Stimulated activated CD4-positive, alpha-beta T cell treated with anti-CD3 and anti-CD28 coated beads, Interleukin-1b, Interleukin-23, amount 100 ng/mL, for 48 hours (primary cell): ENCODE measurements around the gene FOXE1.

Experiments used
- DNase-seq: peaks from one replicate; pipeline ENCODE4 v3.0.0-alpha.2; 2020

FOXE1 gene

DNA sequence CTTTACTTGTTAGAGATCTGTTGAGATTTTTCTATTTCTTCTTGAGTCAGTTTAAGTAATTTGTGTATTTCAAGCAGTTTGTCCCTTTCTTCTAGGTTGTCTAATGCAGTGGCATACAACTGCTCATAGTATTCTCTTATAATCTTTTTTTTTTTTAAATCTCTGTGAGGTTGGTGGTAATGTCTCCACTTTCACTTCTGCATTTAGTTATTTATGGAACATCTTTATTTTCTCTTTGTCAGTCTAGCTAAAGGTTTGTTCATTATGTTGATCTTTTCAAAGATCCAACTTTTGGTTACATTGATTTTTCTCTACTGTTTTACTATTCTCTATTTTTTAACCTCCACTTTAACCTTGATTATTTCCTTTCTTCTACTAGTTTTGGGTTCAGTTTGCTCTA, 13.8 kb downstream of the FOXE1 start:
- DNase-seq, result no peak

DNA sequence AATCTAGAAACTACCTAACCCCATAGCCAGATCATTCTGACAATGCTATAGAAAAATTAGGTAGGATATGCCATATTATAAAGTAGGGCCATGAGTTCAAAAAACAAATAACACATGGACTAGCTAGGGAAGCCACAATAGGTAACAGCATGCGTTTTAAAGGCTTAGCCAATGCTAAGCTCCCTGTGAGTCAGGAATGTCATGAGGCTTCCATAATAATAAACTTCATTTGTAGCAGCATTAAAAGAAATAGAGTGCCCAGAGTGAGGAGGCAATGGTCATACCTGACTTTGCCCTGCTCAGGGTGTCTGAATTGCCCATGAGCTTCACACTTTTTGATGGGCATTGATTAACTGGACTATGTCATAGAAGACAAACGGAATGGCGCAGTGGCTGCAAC, 15.8 kb downstream of the FOXE1 start:
- no peak for DNase-seq

DNA sequence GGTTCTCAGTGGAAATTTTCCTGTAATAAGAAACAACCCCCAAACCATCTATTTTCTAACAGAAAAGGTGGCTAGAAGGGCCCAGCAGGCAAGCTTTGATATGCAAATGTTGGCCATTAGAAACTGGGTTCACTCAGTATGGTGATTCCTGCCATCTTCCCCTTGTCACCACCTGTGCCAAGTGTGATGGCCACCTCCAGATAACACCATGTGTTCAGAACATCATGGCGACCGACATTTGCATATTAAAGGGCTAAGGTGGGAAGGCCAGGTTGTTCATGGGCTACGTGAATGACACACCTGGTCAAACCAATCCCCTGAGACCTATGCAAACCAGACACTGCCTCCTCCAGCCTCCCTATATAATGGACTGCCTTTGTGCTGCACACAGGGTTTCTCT, 20.4 kb downstream of the FOXE1 start:
- no peak for DNase-seq

DNA sequence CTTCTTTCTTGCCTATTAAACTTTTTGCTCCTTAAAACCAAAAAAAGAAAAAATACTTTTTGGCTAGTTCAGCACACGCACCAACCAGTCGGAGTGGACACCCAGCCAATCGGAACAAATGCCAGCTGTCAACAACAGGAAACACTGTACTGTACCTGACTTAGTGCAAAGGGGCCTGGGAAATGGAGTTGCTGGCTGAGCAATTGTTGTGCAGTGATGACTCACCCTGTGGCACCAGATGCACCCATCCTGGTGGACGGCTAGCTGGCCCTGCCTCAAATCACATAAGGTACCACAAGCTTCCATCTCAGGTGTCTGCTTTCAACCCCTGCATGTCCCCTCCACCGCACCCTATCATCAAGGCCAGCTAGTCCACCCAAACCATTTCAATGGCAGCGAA, 20.9 kb downstream of the FOXE1 start:
- no peak for DNase-seq

DNA sequence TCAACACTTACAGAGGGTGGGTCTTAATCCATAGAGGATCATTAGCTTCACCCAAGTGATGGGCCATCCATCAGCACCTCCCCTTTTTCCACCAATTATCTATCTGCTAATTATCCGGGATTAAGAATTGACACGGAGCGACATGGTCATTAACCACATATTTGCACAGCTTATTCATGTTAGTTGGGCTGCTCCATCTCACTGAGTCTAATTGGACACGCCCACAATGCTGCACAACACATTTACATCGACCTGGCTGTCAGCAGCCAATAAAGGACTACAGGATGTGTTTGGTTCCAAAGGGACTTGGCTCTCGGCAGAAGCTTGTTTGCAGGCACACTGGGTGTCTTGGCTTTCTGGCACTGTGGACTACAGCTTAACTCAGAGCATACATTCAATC, 21.6 kb downstream of the FOXE1 start:
- DNase-seq, result no peak

DNA sequence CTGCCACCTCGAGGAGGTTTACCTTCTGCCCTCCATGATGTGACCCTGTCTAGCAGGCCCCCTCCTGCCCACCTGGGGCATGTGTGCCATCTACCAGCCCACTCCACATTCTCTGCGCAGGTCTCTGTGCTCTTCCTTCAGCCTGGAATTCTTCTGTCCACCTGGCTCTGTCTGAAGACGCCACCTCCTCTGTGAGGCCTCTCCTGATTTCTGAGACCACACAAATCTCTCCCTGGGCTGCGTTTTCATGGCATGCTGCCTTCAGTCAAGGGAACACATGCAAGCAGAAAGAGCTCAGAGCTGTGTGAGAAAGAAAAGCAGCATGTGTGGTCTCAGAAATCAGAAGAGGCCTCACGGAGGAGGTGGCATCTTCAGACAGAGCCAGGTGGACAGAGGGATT, 22.1 kb downstream of the FOXE1 start:
- no peak for DNase-seq

DNA sequence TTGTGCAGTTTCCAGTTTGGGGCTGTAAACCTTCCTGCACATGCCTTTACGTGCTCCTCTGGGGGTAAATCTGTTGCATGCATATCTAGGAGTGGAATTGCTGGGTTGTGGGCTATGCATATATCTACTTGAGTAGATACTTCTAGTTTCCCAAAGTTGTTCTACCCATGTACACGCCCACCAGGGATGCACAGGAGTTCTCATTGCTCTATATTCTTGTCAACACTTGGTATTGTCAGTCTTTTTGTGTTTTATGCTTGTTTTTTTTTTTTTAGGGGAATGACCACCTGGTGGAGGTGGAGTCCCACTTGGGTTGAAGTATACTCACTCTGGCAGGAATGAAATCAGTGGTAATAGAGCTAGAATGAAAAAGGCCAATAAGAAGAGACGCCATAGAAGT, 23.0 kb downstream of the FOXE1 start:
- DNase-seq, result no peak

DNA sequence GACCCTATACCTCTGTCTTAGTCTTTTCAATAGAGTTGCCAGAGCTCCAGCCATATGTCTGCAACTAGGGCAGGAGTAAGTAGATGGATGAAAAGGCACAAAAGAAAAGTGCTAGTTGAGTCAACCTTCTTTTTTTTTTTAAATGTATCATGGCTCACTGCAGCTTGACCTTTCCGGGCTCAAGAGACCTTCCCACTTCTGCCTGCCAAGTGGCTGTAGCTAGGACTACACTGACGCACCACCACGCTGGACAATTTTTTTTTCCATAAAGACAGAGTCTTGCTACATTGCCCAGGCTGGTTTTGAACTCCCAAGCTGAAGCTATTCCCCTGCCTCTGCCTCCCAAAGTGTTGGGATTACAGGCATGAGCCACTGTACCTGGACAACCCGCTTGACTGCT, 27.3 kb downstream of the FOXE1 start:
- DNase-seq, result no peak

DNA sequence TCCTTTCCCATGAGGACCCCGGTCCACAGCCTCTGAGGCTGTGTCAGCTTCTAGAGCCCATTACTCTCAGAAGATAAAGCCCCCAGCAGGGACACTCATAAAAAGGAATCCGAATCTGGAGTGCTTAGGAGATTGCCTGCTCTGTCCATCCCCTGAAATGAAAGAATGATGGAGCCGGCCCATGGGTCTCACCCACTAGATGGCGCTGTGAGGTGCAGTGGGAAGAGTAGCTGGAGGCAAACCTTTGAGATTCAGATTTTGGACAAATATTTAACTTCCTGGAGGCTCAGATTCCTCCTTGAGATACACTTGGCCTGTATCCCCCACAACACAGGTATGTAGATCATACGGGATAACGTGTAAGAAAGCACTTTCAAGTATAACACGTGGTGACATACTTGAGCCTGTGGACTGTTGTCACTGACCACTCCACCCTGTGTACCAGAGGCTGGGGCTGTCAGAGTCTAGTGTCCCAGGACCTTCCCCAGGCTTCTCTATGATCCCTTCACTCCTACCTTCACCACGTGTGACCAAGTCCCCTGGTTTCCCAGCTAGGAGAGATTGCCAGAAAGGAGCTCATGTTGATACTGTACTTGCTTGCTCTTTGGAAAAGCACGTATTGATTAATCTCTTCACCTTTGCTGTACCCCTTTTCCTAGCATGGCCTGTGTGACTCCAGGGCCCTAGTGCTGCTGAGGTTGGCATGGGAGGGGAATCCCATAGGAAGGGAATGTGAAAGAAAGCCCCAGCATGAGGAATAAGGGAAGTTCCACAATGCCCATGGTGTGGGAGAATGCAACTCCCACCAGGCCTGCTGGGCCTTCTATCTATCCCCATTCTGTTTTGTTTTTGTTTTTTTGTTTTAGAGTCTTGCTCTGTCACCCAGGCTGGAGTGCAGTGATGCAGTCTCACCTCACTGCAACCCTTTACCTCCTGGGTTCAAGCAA, 37.2 kb downstream of the FOXE1 start:
- peak; percentile 63 for DNase-seq

DNA sequence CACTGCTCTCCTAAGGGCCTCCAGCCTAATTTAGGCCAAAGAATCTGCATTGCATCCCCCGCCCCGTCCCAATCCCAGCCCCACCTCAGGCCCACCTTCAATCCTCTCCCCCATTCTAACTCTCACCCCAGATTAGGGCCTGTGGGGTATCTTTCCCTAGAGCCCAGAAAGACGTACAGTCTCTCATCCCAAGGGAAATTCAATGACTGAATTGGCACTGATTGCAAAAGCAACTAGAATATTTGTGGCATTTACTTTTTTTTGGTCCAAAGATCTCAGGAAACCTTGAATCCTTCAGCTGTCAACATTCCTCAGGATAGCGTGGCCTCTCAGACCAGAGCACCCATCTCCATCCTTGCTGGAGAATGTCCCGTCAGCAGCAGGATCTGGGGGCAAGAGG, 38.7 kb downstream of the FOXE1 start:
- no peak for DNase-seq

DNA sequence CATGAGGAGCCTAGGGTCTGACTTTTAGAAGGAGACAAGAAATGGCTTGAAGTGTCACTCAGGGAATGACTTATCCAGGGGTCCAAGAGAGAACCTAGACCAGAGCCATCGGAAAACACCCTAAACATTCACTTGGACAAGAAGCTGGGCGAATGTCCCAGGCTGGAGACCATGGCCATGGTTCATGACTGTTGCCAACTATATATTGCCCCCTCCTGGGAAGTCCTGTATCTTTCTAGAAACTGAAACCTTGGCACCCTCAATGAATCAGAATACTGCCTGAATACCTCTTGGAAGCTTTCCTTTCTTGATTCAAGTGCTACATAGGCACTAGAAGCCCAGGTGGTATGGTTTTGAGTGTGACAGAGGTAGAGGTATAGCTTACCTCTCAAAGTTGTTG, 39.4 kb downstream of the FOXE1 start:
- no peak for DNase-seq

DNA sequence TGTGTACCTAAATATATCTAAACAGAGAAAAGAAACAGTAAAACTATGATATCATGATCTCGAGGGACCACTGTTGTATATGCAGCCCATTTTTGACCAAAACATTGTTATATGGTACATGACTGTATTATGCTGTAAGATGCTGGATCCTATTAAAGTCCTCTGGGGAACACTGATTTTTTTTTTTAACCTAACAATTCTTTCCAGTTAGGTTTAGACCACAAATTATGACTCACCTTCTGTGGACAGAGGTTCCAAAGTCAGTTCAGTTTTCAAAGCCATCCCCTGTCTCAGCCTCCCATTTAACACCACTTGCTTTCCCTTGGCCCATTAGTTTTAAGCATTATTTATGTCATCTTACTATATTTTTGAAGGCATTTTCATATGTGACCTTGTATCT, 42.2 kb downstream of the FOXE1 start:
- DNase-seq, result no peak

DNA sequence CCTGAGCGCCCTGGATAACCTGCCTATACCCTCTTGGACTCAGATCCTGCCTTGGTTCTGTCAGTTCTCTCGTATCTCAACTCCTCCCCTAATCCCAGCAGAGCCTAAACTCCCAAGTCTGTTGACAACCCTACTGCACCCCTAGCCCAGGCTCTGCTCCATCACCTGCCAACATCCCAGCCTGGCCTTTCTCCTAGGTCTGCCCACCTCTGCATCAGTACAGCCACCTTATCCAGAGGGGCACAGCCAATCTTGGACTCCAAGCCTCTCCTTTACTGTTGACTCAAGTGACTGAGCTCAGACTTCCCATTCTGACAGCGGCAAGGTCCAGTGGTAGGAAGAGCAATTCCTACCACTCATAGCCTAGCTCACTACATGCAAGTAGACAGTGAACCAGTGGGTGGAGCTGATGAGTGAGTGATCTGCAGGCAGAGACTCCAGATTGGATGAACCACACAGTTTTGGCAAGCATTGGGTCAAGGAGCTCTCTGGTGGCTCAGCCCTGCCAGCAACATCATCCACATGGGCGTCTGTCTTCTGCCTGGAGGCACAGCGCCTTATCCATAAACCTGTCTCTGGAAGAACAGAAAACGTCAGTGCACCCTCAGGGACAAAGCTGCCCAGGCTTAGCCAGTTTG, 42.8 kb downstream of the FOXE1 start:
- no peak for DNase-seq

DNA sequence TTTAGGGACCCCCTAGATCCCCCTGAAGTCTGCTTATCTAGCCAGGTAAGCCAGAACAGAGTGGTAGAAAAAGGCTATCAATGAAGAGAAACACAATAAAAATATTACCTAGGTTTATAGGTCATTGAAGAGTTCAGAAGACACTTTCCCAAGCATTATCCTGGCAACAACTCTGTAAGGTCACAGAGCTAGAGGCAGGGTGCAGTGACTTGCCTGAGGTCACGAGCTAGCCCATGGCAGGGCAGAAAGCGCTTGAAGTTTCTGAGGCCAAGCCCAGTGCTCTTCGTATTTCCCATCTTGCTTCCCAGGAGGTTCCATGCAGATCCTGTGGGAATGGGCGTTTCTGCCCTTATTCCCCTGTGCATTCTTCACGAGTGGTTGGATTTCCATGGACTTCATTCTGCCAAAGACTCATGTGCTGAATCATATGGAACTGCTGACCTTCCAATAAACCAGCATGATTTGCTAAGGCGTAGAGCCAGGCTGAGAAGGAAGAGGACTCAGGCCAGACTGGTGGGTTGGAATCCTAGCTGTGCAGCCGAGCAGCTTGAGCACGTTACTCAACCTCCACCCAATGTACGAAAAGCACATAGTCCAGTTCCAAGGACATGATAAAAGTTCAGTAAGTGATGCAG, 47.2 kb downstream of the FOXE1 start:
- no peak for DNase-seq

DNA sequence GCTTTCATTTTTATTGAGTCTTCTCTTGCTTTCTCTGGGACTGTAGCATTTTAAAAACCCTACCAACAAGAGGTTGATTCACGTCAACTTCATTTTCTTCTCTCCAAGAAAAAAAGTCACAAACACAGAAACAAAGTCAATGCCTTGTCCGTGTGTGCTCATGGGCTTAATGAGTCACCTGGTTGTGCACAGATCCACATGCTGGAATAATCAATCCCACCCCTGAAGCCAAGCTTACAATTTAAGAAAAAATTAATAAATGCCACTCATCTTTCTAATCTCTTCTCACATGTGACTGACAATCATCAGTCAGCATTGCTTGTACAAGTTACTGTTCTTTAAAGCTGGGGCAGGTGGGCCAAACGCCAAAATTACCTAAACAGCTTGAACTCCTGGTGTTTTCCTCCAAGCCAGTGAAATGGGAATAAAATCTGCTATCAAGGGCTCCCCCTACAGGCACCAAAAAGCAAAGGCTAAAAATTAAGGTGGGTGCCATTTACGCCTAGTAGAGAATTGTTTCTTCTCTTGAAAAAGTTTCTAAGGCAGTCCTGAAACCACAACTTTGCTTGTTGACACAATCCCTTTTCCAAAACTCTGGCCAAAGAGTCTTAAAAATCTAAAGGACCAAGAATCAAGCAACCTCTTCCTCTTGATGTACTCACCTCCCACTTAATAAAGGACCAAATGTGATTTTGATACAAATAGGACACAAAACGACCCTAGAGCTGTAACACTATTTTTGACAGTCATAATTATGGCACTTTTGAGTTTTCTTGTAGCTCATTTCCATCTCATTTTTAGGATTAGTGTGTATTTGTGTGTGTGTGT, 47.9 kb downstream of the FOXE1 start:
- DNase-seq, result no peak

DNA sequence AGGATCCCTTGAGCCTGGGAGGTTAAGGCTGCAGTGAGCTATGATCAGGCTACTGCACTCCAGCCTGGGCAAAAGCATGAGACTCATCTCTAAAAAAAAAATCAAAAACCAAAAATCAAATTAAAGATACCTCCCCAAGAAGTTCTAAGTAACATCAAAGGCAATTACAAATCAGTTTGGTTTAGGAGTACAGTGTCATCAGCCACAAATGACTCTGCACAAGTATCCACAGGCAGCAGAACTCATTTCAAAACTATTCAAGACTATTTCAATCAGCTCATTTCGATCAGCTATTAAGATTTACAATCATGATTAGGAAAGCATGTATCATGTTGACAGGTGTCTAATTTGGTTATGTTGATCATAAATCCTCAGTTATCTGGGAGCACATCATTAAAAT, 50.2 kb downstream of the FOXE1 start:
- no peak for DNase-seq

DNA sequence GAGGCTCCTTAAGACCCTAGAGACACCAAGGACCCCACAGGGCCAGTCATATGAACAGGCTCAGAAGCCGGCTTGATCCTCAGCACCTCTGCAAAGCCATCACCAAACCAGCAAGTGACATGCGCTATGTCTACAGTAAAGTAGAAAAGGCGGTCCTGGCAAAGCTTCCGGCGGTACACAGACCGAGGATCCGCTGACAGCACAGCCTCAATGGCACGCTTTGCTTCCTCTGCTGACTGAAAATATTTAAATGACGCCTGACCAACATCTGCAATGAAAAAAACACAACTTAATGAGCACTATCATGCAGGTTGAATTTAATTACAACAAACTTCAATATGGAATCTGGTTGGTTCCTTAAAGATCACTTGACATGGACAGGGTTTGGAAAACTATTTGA, 51.7 kb downstream of the FOXE1 start:
- DNase-seq, result peak; percentile 50

DNA sequence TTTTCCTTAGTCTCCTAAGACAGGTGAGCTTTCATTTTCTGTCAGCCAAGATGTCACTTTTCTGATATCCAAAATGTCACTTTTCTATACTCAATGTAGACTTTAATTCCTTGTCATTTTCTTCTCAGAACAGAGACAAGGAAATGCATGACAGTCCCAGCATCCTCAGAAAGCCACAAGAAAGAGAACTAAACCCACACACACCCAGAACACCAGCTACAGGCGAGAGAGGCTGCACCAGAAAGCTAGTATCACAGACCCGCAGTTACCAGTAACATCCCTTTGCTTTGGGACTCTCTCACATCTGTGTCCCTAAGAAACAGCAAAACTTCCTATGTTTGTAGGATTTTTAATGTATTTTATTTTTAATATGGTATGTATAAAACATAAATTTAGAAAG, 52.2 kb downstream of the FOXE1 start:
- DNase-seq, result peak; percentile 30
